Heart left ventricle (tissue), 13 donors: ENCODE measurements around the gene NUP133.

Experiments used
- POLR2A ChIP-seq, 2 donors: fragments of 450-650 bp; IDR thresholded peaks; one replicate each; pipeline ENCODE4 v1.6.1; 2017; ENCODE audit warnings: antibody characterized with exemption in 2 of 2, mild to moderate bottlenecking in 2 of 2, moderate library complexity in 2 of 2
- TF ChIP-seq, protein P1 (sequence below), 12 donors: fragments of 200-600 bp; sonication (generic) in 4 of 12; IDR thresholded peaks; one replicate each; pipeline versions ENCODE4 v1.5.0 to v1.8.0; 2018 to 2022; ENCODE audit warnings: antibody characterized with exemption in 12 of 12, mild to moderate bottlenecking in 5 of 12
- donor health status: ischemic (EF 13 %, LVEDD 7.1; RV severe dilation, severe dysfunction).
- donor health status: DM: no; HTN: yes; CAD: no.
- donor health status: DM: no; HTN: no; CAD: no.
- donor health status: ischemic (EF 25% LVEDD 6.9; RV normal size, moderate dysfunction).
- donor health status: ischemic (EF 25% LVEDD 5.7; RV mildly dilated, moderate dysfunction).
- donor health status: ischemic (EF 35%, LVEDD 5.7; RV mildly dilated, moderate dysfunction).
- donor health status: nonischemic (EF 11% LVEDD 7.7; RV severe dilation, severe dysfunction).
- donor health status: DM: yes; HTN: yes; CAD: no.
- donor health status: PGD.
- donor health status: ischemic (EF 29% LVEDD 5.4; RV normal size, mild dysfunction).
- donor health status: nonischemic (EF 23%, LVEDD 6.1; RV moderate dilation, normal function).

DNA sequence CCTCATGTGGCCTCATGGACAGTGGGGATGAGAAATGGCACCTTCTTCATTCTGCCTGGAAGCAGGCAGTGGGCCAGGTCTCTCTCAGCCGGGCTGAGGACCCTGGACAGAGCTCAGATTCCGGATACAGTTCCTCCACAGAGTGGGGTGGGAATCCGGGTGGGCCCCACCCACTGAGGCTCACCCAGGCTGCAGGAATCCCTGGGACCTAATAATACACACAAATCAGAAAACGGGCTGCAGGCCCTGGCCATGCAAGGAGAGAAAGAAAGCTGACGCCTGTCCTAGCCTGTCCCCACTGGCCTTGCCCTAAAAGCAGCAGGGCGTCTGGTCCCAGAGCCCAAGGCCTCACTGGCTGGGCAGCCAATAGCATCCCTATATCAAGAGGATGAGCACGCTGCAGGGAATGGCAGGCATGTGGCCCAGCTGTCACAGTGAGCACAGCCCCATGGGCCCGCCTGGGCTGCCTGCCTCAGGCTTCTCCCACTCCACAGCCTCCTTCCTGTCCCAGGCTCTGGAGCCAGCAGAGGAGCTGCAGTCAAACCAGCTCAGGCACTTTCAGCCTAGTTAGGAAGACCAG is 99.6 kb downstream of the NUP133 start:
- TF ChIP-seq, protein P1, sequence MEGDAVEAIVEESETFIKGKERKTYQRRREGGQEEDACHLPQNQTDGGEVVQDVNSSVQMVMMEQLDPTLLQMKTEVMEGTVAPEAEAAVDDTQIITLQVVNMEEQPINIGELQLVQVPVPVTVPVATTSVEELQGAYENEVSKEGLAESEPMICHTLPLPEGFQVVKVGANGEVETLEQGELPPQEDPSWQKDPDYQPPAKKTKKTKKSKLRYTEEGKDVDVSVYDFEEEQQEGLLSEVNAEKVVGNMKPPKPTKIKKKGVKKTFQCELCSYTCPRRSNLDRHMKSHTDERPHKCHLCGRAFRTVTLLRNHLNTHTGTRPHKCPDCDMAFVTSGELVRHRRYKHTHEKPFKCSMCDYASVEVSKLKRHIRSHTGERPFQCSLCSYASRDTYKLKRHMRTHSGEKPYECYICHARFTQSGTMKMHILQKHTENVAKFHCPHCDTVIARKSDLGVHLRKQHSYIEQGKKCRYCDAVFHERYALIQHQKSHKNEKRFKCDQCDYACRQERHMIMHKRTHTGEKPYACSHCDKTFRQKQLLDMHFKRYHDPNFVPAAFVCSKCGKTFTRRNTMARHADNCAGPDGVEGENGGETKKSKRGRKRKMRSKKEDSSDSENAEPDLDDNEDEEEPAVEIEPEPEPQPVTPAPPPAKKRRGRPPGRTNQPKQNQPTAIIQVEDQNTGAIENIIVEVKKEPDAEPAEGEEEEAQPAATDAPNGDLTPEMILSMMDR (IDR thresholded peaks at IDR 0.05), result no peak
- no peak for TF ChIP-seq POLR2A (IDR thresholded peaks at IDR 0.05)
